NCI-H187 (cell line): ENCODE results near the gene PTPRN2.

Experiments
- DNase-seq, 2 experiments: peaks; one replicate each; lab custom pipeline; 2025; lab: John Stamatoyannopoulos, UW

The PTPRN2 gene

DNA sequence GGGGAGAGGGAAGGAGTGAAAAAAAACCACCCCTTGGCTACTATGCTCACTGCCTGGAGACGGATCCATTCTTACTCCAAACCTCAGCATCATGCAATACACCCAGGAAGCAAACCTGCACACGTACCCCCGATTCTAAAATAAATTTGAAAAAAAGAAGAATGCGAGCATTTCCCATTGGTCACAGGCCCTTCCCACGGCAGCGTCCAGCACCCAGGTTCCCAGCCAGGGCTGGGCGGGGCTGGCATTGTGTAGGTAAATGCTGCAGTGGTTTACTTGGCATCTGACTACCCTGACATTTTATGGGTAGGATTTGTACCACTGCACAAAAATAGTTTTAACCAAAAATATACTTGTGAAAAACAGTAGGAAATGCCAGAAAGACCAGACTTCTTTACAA is 831.9 kb downstream of the PTPRN2 start:
- DNase-seq: no peak

DNA sequence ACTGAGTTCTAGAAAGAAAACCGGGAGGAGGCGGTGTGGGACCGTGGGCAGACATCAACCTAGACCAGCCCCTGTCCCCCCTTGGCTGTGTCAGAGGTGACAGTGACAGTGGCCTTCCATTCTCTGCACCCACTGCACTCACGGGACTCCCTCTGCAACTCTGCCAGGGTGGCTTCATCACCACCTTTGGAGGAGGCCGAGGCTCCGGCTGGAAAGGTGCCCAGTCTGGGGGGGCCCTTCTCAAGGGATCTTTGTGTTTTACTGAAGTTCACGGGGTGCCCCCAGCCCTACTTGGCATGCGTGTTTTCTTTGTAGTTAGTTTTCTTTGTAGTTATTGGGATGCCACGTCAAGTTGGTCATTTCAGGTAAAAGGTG is 833.2 kb downstream of the PTPRN2 start:
- no peak for DNase-seq

DNA sequence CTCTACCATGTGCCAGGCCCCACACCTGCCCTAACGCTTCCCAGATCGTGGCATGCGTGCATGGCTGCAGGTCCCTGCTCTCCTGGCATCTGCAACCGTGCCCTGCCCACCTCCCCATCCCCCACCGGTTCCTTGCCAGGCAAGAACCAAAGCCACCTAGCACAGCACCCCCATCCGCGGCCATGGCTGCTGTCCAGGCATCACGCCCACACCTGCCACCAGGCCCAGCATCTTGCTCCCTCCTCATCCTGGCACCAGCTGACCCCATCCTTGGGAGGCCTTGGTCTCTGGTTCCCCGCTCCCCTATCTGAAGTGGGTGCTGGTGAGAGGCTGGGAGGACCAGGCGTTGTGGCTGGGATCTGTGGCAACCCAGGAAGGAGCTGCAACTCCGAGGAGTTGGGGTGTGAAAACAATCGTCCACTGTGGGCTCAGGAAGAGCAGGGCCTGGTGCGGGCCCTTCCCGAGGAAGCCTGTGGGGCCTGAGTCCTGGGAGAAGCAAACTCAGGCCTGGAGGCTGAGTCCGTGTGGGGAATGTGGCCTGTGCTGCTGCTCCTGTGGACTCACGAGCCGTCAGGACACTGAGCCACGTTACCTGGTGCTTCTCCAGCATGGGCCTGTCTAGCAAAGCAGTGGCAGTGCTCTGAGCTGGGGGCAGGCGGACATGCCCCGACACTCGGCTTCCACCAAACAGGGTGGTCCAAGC is 833.8 kb downstream of the PTPRN2 start:
- no peak for DNase-seq

- DNase-seq: no peak
Observed at GRCh38 chr7:157752832-157753291, 834.8 kb downstream of the PTPRN2 start.

- DNase-seq: no peak
Observed at GRCh38 chr7:157751951-157752673, 835.5 kb downstream of the PTPRN2 start.

GRCh38 chr7:157751406-157751805 is 836.2 kb downstream of the PTPRN2 start:
- DNase-seq: peak; percentile 9 to 35

- DNase-seq: no peak
Observed at GRCh38 chr7:157750291-157750690, 837.3 kb downstream of the PTPRN2 start.

DNA sequence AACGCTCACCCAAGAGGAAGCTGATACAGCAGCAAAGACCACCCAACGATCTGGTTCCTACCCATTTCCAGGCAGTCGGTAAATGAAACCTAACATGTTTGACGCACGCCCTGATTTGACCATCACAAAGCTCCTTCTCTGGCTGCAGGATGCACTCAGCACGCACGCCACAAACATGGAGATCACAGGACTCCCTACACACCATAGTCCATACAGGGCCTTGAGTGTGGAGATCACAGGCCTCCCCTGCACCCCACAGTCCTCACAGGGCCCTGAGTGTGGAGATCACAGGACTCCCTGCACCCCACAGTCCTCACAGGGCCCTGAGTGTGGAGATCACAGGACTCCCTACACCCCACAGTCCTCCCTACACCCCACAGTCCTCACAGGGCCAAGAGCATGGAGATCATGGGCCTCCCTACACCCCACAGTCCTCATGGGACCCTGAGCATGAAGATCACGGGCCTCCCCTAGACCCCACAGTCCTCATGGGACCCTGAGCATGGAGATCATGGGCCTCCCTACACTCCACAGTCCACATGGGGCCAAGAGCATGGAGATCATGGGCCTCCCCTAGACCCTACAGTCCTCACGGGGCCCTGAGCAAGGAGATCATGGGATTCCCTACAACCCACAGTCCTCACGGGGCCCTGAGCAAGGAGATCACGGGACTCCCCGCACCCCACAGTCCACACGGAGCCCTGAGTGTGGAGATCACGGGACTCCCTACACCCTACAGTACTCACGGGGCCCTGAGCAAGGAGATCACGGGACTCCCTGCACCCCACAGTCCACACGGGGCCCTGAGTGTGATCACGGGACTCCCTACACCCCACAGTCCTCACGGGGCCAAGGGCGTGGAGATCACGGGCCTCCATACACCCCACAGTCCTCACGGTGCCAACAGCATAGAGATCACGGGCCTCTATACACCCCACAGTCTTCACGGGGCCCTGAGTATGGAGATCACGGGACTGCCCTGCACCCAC is 841.6 kb downstream of the PTPRN2 start:
- DNase-seq: no peak

- DNase-seq: no peak
Observed at GRCh38 chr7:157744786-157745601, 842.6 kb downstream of the PTPRN2 start.

GRCh38 chr7:157743781-157744525 is 843.7 kb downstream of the PTPRN2 start:
- no peak for DNase-seq

GRCh38 chr7:157740251-157740798 is 847.3 kb downstream of the PTPRN2 start:
- no peak for DNase-seq

- no peak for DNase-seq
Observed at GRCh38 chr7:157739650-157740049, 848.0 kb downstream of the PTPRN2 start.

DNA sequence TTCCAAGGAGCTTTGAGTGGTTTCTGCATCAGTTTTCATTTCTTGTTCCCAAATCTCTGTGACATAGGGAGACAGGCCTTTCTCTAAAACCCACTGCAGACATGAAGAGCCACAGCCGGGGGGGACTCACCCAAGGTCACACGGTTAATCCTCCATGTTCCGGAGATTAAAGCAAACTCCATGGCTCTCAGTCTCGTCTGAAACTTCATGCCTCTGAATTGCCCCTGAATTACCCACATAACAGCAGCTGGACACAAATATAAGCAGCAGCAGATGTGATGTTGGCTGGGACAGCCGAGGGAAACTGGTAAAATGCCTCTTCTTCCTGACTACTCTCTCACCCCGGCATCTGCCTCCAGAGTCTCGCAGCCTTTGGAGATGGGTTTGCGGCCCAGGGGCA is 848.6 kb downstream of the PTPRN2 start:
- no peak for DNase-seq

GRCh38 chr7:157738066-157738460 is 849.6 kb downstream of the PTPRN2 start:
- DNase-seq: no peak

- DNase-seq: no peak
Observed at GRCh38 chr7:157737151-157738065, 850.2 kb downstream of the PTPRN2 start.

GRCh38 chr7:157736341-157736740 is 851.3 kb downstream of the PTPRN2 start:
- no peak for DNase-seq

DNA sequence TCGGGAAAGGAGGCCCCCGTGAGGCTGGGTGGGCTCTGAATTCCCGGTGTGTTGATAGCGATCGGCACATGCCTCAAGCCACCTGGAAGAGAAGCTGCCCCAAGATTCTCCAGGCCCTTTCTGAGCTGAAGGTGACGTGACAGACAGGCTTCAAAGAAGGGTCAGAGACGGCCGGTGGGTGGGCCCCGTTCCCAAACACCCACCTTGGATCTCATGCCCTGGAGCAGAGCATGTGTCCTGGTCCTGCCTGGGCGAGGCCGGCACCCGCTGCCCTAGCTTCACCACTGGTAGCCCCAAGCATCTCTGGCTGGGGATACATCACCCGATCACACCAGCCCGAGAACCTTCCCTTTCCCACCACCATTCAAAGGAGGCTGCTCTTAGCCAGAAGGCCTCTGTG is 851.8 kb downstream of the PTPRN2 start:
- DNase-seq: no peak

GRCh38 chr7:157734676-157735640 is 852.7 kb downstream of the PTPRN2 start:
- DNase-seq: no peak
